Prostate gland (tissue), 2 donors: ENCODE measurements around the gene PIGX. TPM values are rescaled to one million over a fixed set of nuclear protein-coding genes. Genes with fewer than 3 reads are reported as not detected.
"Not testable (repeated sequence)": the region's sequence is repeated elsewhere in the genome, so short reads cannot be mapped to it uniquely, and the experiment has no call there.

Source experiments
- DNase-seq: peaks from one replicate; pipeline ENCODE4 v3.0.0-alpha.2; 2019; ENCODE audit warnings: low spot score
- H3K27ac ChIP-seq, 2 donors: fragments of 200-600 bp; sonication (generic); 2 replicates each; pipeline ENCODE4 v1.5.1; 2017 to 2019
- H3K27me3 ChIP-seq: fragments of 200-600 bp; sonication (generic); replicated peaks from 2 replicates; pipeline ENCODE4 v1.5.1; 2019; ENCODE audit not compliant: insufficient read depth
- H3K36me3 ChIP-seq, 2 donors: fragments of 200-600 bp; sonication (generic); 1 replicate in 1 of 2; 2 replicates in 1 of 2; pipeline versions ENCODE4 v1.5.1 to v1.8.1; 2017 to 2019
- H3K4me1 ChIP-seq: fragments of 200-600 bp; sonication (generic); replicated peaks from 2 replicates; pipeline ENCODE4 v1.5.1; 2019
- H3K4me3 ChIP-seq, 2 donors: fragments of 200-600 bp; sonication (generic); 2 replicates each; pipeline ENCODE4 v1.5.1; 2017 to 2019
- H3K9me3 ChIP-seq: fragments of 200-600 bp; sonication (generic); 2 replicates; pipeline ENCODE4 v1.5.1; 2017
- POLR2A ChIP-seq: fragments of 450-650 bp; IDR thresholded peaks from one replicate; pipeline ENCODE4 v1.6.1; 2016; ENCODE audit warnings: antibody characterized with exemption, mild to moderate bottlenecking
- POLR2AphosphoS5 ChIP-seq: sonication (generic); formaldehyde crosslinking; IDR thresholded peaks from one replicate; pipeline ENCODE4 v1.6.1; 2017; ENCODE audit warnings: antibody characterized with exemption
- WGBS: methylation state at CpG from one replicate; pipeline ENCODE4 v1.1.5; 2018; 5-methylcytosine and 5-hydroxymethylcytosine counted together
- intact Hi-C: fragments of 100-400 bp; cut with DNase I; formaldehyde crosslinking; loops from one replicate; pipeline ENCODE4 v1.14.2; 2022
- total RNA-seq, 2 donors: library from RNA; depleted of rRNA; stranded (reverse); fragments of >200 nt; gene quantifications; one replicate each; pipeline ENCODE4 v1.1.0, GENCODE V29; 2016
- TF ChIP-seq, protein P1 (sequence below), 4 experiments: fragments of 200-600 bp in 2 of 4; fragments of 450-650 bp in 2 of 4; sonication (generic) in 2 of 4; IDR thresholded peaks; 1 replicate in 3 of 4; 2 replicates in 1 of 4; pipeline ENCODE4 v1.5.1; 2016 to 2019; ENCODE audit warnings: antibody characterized with exemption in 4 of 4, mild to moderate bottlenecking in 2 of 4, moderate library complexity in 2 of 4

PIGX gene
- total RNA-seq, 2 donors from 2014 or later = 32.6 to 60.4 TPM

DNA sequence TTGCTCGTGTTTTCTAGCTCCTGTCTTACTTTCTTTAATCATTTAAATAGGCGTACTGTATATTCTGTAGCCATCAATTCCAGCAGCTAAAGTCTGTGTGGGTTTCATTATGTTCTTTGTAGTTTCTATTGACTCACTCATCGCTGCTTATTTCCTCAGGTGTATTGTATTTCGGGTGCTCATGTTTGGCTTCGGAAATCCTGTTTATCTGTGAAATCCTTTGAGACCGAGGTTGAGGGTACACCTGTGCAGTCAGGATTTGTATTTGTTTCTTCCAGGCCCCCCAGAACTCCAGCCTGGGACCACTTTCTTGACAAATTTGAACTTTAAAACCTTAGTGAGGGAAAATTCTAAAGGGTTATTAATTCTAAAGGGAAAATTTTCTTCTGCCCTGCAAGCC is 25.5 kb downstream of the PIGX start:
- Histone ChIP-seq H3K27me3 (no peaks in the 10 kb centered on the region), H3K4me1 (peaks cover 3% of the 10 kb centered on the region), H3K9me3 (no peaks in the 10 kb centered on the region), H3K36me3 (no peaks in the 10 kb centered on the region), H3K27ac (no peak overlapping the region), H3K4me3 (no peak overlapping the region)
- WGBS = 93% methylated on average over 6 of the region's 6 CpGs
- TF ChIP-seq, protein P1, sequence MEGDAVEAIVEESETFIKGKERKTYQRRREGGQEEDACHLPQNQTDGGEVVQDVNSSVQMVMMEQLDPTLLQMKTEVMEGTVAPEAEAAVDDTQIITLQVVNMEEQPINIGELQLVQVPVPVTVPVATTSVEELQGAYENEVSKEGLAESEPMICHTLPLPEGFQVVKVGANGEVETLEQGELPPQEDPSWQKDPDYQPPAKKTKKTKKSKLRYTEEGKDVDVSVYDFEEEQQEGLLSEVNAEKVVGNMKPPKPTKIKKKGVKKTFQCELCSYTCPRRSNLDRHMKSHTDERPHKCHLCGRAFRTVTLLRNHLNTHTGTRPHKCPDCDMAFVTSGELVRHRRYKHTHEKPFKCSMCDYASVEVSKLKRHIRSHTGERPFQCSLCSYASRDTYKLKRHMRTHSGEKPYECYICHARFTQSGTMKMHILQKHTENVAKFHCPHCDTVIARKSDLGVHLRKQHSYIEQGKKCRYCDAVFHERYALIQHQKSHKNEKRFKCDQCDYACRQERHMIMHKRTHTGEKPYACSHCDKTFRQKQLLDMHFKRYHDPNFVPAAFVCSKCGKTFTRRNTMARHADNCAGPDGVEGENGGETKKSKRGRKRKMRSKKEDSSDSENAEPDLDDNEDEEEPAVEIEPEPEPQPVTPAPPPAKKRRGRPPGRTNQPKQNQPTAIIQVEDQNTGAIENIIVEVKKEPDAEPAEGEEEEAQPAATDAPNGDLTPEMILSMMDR (IDR thresholded peaks at IDR 0.05) = no peak
- TF ChIP-seq POLR2A (no peak), POLR2AphosphoS5 (no peak)
- intact Hi-C loops = no loop called here
- no peak for DNase-seq

DNA sequence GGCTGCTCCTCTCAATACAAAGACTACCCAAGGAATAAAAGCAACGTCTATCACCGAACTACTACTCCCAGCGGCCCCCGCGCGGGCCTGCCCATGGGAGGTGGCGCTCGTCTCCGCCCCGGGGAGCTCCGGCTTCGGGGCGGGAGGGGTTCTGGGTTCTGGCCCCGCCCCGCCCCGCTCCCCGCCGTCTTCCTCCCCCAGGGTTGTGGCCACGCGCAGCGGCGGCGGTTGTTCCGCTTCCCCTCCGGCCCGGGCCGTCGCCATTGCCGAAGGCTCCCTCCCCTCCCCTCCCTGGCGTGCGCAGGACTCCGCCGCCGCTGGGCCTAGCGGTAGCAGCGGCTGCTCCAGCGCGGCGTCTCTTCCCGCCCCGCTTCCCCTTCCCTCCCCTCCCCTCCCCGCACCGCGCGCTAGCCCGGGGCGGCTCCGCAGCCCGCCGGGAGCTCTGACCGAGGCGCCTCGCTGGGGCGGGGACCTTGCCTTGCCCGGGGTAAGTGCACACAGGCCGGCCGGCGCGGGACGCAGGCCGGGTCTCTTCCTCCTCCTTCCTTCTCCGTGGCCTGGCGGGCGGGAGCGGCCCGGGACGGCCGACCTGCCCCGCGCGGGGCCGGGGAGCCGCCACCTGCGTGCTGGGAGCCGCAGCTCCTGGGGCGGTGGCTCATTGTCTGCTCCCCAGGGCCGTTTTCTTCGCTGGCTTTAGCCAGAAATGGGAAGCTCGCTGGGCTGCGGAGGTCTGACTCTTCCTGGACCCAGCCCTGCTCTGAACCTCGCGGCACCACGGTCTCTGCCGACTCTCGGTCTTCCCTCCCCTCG is 27.7 kb downstream of the PIGX start, which contains the start of gene PAK2:
PAK2 (plus strand) TSS at position 187 of the 810 bp plus-strand sequence. CDS start 42,790 bp downstream, outside the sequence.
- intact Hi-C loops = loop anchor here (2.0 kb wide), 1 partner anchor 27 kb away; the partner anchor contains the start of genes CEP19 and PIGX
- Histone ChIP-seq H3K36me3 (no peaks in the 10 kb centered on the region), H3K27me3 (no peaks in the 10 kb centered on the region), H3K4me3 (peak within 1 kb of the TSS; percentile 76 to 96), H3K27ac (peak within 1 kb of the TSS; percentile 92 to 95), H3K4me1 (peaks cover 3% of the 10 kb centered on the region), H3K9me3 (no peaks in the 10 kb centered on the region)
- DNase-seq = peak; percentile 94
- under 1% methylated on average over 79 of the region's 86 CpGs for WGBS
- peak; percentile 75 for TF ChIP-seq POLR2A
- peak; percentile 89 for TF ChIP-seq POLR2AphosphoS5
- TF ChIP-seq, protein P1 (IDR thresholded peaks at IDR 0.05) = peak in 1 of 4 experiments; percentile 21

DNA sequence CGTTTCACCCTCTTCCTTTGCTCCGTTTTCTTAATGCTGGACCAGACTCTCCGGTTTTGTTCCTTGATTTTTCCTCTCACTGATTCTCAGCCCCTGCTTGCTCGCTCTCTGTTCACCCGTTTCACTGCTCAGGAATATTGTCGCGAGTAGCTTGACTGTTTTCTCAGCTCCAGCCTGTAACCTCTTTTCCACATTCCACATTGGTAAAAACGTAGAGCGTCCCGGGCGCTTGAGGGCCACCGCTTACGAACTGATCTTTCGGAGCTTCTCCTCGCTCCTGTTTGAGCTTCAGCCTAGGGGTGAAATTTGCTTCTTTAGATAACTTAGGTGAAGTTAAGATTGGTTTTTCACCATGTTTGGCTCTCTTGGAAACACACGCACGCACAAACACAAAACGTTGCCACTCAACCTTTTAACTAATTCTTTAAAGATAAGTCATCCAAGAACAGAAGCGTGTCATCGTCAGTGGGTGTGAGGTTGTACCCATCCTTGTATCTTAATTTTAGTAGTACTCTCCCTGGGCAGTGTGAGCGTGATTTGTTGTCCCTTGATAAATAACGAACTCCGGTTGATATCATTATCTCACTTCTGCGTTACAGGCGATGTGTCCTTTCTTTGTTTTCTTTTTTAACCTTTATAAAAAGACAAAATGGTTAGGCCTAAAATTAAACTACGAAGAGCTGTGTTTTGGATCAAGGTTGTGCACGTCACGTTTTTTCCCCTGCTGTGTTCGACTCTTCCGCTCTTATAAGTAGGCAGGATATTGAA is 28.5 kb downstream of the PIGX start:
- under 1% methylated on average over 30 of the region's 30 CpGs for WGBS
- Histone ChIP-seq H3K36me3 (no peaks in the 10 kb centered on the region), H3K9me3 (no peaks in the 10 kb centered on the region), H3K4me1 (peaks cover 3% of the 10 kb centered on the region), H3K27ac (peak overlapping the region; percentile 92 to 95), H3K27me3 (no peaks in the 10 kb centered on the region), H3K4me3 (peak overlapping the region; percentile 76 to 96)
- TF ChIP-seq POLR2AphosphoS5 (peak; percentile 3), POLR2A (no peak)
- TF ChIP-seq, protein P1 (IDR thresholded peaks at IDR 0.05) = no peak
- DNase-seq = peak; percentile 15
- intact Hi-C loops = loop anchor here (2.0 kb wide), 1 partner anchor 28 kb away; the partner anchor contains the start of genes CEP19 and PIGX

DNA sequence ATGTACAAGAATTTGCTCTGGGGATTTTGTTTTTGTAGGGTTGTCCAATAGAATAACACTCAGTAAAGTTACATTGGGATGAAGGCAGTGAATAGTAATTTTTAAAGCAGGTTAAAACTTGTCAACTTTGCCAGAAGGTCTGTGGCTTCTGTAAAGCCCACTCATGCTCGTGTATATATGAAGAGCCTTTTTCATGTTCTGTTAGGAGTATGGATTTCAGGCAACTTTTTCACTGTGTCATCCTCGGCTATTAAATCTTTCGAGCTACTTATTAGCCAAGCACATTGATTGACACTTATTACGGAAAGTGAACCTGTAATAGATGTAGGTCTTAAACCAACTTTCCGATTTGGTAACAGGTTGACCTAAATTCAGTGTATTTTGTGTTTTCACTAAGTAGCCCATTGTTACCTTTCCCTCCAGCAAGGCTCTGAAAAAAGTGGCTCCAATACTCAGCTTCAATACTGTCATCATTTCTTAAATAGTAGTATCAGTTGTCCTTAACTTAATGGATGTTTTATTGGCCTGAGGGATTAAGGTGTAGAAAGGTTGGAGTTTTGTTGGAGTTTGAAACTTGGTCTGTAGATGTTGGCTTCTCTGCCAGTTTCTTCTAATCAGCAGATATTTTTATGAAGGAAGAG is 29.2 kb downstream of the PIGX start:
- H3K27me3 ChIP-seq = no peaks in the 10 kb centered on the region
- no peak for DNase-seq
- 11% methylated on average over 5 of the region's 5 CpGs for WGBS
- H3K36me3 ChIP-seq = no peaks in the 10 kb centered on the region
- intact Hi-C loops = loop anchor here (2.0 kb wide), 1 partner anchor 29 kb away; the partner anchor contains the start of genes CEP19 and PIGX
- peaks cover 3% of the 10 kb centered on the region for H3K4me1 ChIP-seq
- H3K27ac ChIP-seq = peak overlapping the region; percentile 92 to 95
- peak overlapping the region; percentile 76 to 96 for H3K4me3 ChIP-seq
- TF ChIP-seq POLR2AphosphoS5 (no peak), POLR2A (no peak)
- TF ChIP-seq, protein P1 (IDR thresholded peaks at IDR 0.05) = no peak
- no peaks in the 10 kb centered on the region for H3K9me3 ChIP-seq

DNA sequence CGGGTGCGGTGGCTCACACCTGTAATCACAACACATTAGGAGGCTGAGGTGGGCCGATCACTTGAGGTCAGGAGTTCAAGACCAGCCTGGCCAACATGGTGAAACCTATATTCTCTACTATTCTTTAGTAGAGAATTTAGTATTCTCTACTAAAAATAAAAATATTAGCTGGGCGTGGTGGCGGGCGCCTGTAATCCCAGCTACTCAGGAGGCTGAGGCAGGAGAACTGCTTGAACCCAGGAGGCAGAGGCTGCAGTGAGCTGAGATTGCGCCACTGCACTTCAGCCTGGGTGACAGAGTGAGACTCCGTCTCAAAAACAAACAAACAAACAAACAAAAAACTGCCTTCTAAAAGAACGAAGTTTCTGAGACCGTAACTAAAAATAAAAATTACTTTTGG is 31.4 kb downstream of the PIGX start:
- H3K27me3 ChIP-seq, H3K9me3 ChIP-seq, H3K4me1 ChIP-seq, H3K4me3 ChIP-seq, DNase-seq, intact Hi-C loops, H3K27ac ChIP-seq, H3K36me3 ChIP-seq: not testable (repeated sequence)
- 92% methylated on average over 10 of the region's 10 CpGs for WGBS
